B cell (primary cell): ENCODE measurements around the gene B3GNT9. TPM values are rescaled to one million over a fixed set of nuclear protein-coding genes. Genes with fewer than 3 reads are reported as not detected.

Experiments used
- polyA plus RNA-seq: library from polyadenylated mRNA; depleted of rRNA; stranded (reverse); fragments of >200 nt; gene quantifications from 2 replicates; pipeline ENCODE4 v1.2.3, GENCODE V29; 2012
- total RNA-seq, 2 donors: library from RNA; stranded (reverse); fragments of 120-200 nt in 1 of 2; gene quantifications; 1 replicate in 1 of 2; 2 replicates in 1 of 2; pipeline versions ENCODE4 v1.2.3 to v1.2.4, GENCODE V29; 2013 to 2022

The B3GNT9 gene
- total and polyA plus RNA-seq, 2 donors (not counting 1 experiment from before 2014, with no cell fraction given): 1.6 to 2.5 TPM

Other genes starting within 250 kb of the B3GNT9 start
- not detected in 2 replicates for gene CDH16, start 232.1 kb downstream of the B3GNT9 start, total RNA-seq
- gene CDH16, start 232.1 kb downstream of the B3GNT9 start, polyA plus RNA-seq: not detected in 2 replicates
- 0.64 and 0.80 TPM in 2 replicates for gene RRAD, start 225.5 kb downstream of the B3GNT9 start, total RNA-seq
- 1.9 and 4.1 TPM in 2 replicates for gene RRAD, start 225.5 kb downstream of the B3GNT9 start, polyA plus RNA-seq
- gene CIAO2B, start 216.6 kb downstream of the B3GNT9 start, total RNA-seq: 55.4 and 60.6 TPM in 2 replicates
- gene CIAO2B, start 216.6 kb downstream of the B3GNT9 start, polyA plus RNA-seq: 139 and 159 TPM in 2 replicates
- 39.4 and 47.8 TPM in 2 replicates for gene CES2, start 215.5 kb downstream of the B3GNT9 start, total RNA-seq
- 23.5 and 24.4 TPM in 2 replicates for gene CES2, start 215.5 kb downstream of the B3GNT9 start, polyA plus RNA-seq
- 0.32 and 0.42 TPM in 2 replicates for gene CES3, start 189.7 kb downstream of the B3GNT9 start, total RNA-seq
- 0.25 and 1.1 TPM in 2 replicates for gene CES3, start 189.7 kb downstream of the B3GNT9 start, polyA plus RNA-seq
- 8.4 and 10.4 TPM in 2 replicates for gene CES4A, start 162.4 kb downstream of the B3GNT9 start, total RNA-seq
- gene CES4A, start 162.4 kb downstream of the B3GNT9 start, polyA plus RNA-seq: 17.3 and 18.9 TPM in 2 replicates
- 89.0 and 101 TPM in 2 replicates for gene CBFB, start 121.8 kb downstream of the B3GNT9 start, total RNA-seq
- gene CBFB, start 121.8 kb downstream of the B3GNT9 start, polyA plus RNA-seq: 19.5 and 43.2 TPM in 2 replicates
- 20.7 and 23.0 TPM in 2 replicates for gene PHAF1, start 41.1 kb downstream of the B3GNT9 start, total RNA-seq
- 18.5 and 18.8 TPM in 2 replicates for gene PHAF1, start 41.1 kb downstream of the B3GNT9 start, polyA plus RNA-seq
- gene TRADD, start 8.9 kb upstream of the B3GNT9 start, total RNA-seq: 51.9 and 52.4 TPM in 2 replicates
- gene TRADD, start 8.9 kb upstream of the B3GNT9 start, polyA plus RNA-seq: 66.9 and 73.5 TPM in 2 replicates
- 5.1 and 5.8 TPM in 2 replicates for gene FBXL8, start 9.0 kb upstream of the B3GNT9 start, total RNA-seq
- 16.1 and 20.5 TPM in 2 replicates for gene FBXL8, start 9.0 kb upstream of the B3GNT9 start, polyA plus RNA-seq
- 7.4 and 11.9 TPM in 2 replicates for gene HSF4, start 13.7 kb upstream of the B3GNT9 start, total RNA-seq
- 12.2 and 29.3 TPM in 2 replicates for gene HSF4, start 13.7 kb upstream of the B3GNT9 start, polyA plus RNA-seq
- gene NOL3, start 19.5 kb upstream of the B3GNT9 start, total RNA-seq: 0.66 and 0.96 TPM in 2 replicates
- 0.60 and 2.3 TPM in 2 replicates for gene NOL3, start 19.5 kb upstream of the B3GNT9 start, polyA plus RNA-seq
- 6.2 and 12.4 TPM in 2 replicates for gene MATCAP1, start 33.0 kb upstream of the B3GNT9 start, total RNA-seq
- 8.9 and 9.1 TPM in 2 replicates for gene MATCAP1, start 33.0 kb upstream of the B3GNT9 start, polyA plus RNA-seq
- not detected in 2 replicates for gene EXOC3L1, start 39.1 kb upstream of the B3GNT9 start, total RNA-seq
- not detected in 2 replicates for gene EXOC3L1, start 39.1 kb upstream of the B3GNT9 start, polyA plus RNA-seq
- 104 and 106 TPM in 2 replicates for gene E2F4, start 41.2 kb upstream of the B3GNT9 start, total RNA-seq
- gene E2F4, start 41.2 kb upstream of the B3GNT9 start, polyA plus RNA-seq: 188 and 195 TPM in 2 replicates
- 8.3 and 9.6 TPM in 2 replicates for gene ELMO3, start 48.1 kb upstream of the B3GNT9 start, total RNA-seq
- gene ELMO3, start 48.1 kb upstream of the B3GNT9 start, polyA plus RNA-seq: 7.9 and 9.1 TPM in 2 replicates
- gene TMEM208, start 76.1 kb upstream of the B3GNT9 start, total RNA-seq: 36.3 and 40.4 TPM in 2 replicates
- gene TMEM208, start 76.1 kb upstream of the B3GNT9 start, polyA plus RNA-seq: 31.5 and 36.1 TPM in 2 replicates
- gene FHOD1, start 96.5 kb upstream of the B3GNT9 start, total RNA-seq: 46.9 and 47.3 TPM in 2 replicates
- gene FHOD1, start 96.5 kb upstream of the B3GNT9 start, polyA plus RNA-seq: 44.1 and 46.3 TPM in 2 replicates
- 1.7 and 2.4 TPM in 2 replicates for gene SLC9A5, start 98.0 kb upstream of the B3GNT9 start, total RNA-seq
- 1.1 and 1.7 TPM in 2 replicates for gene SLC9A5, start 98.0 kb upstream of the B3GNT9 start, polyA plus RNA-seq
- 6.0 and 6.7 TPM in 2 replicates for gene PLEKHG4, start 128.5 kb upstream of the B3GNT9 start, total RNA-seq
- gene PLEKHG4, start 128.5 kb upstream of the B3GNT9 start, polyA plus RNA-seq: 4.6 and 7.1 TPM in 2 replicates
- gene KCTD19, start 175.7 kb upstream of the B3GNT9 start, total RNA-seq: not detected in 2 replicates
- 0.22 and 0.52 TPM in 2 replicates for gene KCTD19, start 175.7 kb upstream of the B3GNT9 start, polyA plus RNA-seq
- gene LRRC36, start 175.8 kb upstream of the B3GNT9 start, total RNA-seq: not detected in 2 replicates
- gene LRRC36, start 175.8 kb upstream of the B3GNT9 start, polyA plus RNA-seq: 0.98 and 1.5 TPM in 2 replicates
- not detected in 2 replicates for gene TPPP3, start 242.5 kb upstream of the B3GNT9 start, total RNA-seq
- gene TPPP3, start 242.5 kb upstream of the B3GNT9 start, polyA plus RNA-seq: 0.29 and 0.31 TPM in 2 replicates